ENCODE data around the gene INS. TPM values are rescaled to one million over a fixed set of nuclear protein-coding genes. Genes with fewer than 3 reads are reported as not detected.

Gene INS
- total and polyA plus RNA-seq, 2 of the 8 experiments (the other 6 are each of a cell fraction or from before 2014, with no cell fraction given), result not detected

DNA sequence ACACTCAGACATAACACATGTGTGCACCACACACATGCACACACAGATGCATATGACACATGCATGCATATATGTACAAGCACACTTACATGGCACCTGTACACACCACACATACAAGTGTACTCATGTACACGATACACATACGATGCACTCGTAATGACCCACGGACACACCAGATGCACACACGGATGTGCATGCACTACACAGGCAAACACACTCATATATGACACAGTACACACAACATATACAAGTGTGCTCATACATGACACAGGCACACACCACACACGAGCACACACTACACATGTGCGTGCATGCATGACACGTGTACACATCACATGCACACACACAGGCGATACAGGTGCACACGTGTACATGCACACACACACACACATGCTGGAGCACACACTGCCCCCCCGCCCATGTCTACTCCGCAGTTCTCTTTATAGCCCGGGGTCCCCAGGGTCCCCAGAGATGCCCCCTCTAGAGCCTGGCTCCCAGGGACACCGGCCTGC, 15.4 kb upstream of the INS start (continued):
- TF ChIP-seq, protein P1, sequence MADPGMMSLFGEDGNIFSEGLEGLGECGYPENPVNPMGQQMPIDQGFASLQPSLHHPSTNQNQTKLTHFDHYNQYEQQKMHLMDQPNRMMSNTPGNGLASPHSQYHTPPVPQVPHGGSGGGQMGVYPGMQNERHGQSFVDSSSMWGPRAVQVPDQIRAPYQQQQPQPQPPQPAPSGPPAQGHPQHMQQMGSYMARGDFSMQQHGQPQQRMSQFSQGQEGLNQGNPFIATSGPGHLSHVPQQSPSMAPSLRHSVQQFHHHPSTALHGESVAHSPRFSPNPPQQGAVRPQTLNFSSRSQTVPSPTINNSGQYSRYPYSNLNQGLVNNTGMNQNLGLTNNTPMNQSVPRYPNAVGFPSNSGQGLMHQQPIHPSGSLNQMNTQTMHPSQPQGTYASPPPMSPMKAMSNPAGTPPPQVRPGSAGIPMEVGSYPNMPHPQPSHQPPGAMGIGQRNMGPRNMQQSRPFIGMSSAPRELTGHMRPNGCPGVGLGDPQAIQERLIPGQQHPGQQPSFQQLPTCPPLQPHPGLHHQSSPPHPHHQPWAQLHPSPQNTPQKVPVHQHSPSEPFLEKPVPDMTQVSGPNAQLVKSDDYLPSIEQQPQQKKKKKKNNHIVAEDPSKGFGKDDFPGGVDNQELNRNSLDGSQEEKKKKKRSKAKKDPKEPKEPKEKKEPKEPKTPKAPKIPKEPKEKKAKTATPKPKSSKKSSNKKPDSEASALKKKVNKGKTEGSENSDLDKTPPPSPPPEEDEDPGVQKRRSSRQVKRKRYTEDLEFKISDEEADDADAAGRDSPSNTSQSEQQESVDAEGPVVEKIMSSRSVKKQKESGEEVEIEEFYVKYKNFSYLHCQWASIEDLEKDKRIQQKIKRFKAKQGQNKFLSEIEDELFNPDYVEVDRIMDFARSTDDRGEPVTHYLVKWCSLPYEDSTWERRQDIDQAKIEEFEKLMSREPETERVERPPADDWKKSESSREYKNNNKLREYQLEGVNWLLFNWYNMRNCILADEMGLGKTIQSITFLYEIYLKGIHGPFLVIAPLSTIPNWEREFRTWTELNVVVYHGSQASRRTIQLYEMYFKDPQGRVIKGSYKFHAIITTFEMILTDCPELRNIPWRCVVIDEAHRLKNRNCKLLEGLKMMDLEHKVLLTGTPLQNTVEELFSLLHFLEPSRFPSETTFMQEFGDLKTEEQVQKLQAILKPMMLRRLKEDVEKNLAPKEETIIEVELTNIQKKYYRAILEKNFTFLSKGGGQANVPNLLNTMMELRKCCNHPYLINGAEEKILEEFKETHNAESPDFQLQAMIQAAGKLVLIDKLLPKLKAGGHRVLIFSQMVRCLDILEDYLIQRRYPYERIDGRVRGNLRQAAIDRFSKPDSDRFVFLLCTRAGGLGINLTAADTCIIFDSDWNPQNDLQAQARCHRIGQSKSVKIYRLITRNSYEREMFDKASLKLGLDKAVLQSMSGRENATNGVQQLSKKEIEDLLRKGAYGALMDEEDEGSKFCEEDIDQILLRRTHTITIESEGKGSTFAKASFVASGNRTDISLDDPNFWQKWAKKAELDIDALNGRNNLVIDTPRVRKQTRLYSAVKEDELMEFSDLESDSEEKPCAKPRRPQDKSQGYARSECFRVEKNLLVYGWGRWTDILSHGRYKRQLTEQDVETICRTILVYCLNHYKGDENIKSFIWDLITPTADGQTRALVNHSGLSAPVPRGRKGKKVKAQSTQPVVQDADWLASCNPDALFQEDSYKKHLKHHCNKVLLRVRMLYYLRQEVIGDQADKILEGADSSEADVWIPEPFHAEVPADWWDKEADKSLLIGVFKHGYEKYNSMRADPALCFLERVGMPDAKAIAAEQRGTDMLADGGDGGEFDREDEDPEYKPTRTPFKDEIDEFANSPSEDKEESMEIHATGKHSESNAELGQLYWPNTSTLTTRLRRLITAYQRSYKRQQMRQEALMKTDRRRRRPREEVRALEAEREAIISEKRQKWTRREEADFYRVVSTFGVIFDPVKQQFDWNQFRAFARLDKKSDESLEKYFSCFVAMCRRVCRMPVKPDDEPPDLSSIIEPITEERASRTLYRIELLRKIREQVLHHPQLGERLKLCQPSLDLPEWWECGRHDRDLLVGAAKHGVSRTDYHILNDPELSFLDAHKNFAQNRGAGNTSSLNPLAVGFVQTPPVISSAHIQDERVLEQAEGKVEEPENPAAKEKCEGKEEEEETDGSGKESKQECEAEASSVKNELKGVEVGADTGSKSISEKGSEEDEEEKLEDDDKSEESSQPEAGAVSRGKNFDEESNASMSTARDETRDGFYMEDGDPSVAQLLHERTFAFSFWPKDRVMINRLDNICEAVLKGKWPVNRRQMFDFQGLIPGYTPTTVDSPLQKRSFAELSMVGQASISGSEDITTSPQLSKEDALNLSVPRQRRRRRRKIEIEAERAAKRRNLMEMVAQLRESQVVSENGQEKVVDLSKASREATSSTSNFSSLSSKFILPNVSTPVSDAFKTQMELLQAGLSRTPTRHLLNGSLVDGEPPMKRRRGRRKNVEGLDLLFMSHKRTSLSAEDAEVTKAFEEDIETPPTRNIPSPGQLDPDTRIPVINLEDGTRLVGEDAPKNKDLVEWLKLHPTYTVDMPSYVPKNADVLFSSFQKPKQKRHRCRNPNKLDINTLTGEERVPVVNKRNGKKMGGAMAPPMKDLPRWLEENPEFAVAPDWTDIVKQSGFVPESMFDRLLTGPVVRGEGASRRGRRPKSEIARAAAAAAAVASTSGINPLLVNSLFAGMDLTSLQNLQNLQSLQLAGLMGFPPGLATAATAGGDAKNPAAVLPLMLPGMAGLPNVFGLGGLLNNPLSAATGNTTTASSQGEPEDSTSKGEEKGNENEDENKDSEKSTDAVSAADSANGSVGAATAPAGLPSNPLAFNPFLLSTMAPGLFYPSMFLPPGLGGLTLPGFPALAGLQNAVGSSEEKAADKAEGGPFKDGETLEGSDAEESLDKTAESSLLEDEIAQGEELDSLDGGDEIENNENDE (IDR thresholded peaks at IDR 0.05; ENCODE audit: insufficient replicate concordance, low read length), result no peak
- TF ChIP-seq GABPA (IDR thresholded peaks at IDR 0.05; ENCODE audit: borderline replicate concordance, insufficient read depth, low read length) (no peak), BACH1 (IDR thresholded peaks at IDR 0.05; ENCODE audit: low read length) (no peak), CREB1 (IDR thresholded peaks at IDR 0.05) (no peak), SP2 (IDR thresholded peaks at IDR 0.05; ENCODE audit: low read length) (no peak), EGR1 (IDR thresholded peaks at IDR 0.05; ENCODE audit: borderline replicate concordance, low read depth, low read length) (no peak), POLR2AphosphoS5 (IDR thresholded peaks at IDR 0.05; ENCODE audit: low read depth, low read length) (no peak), USF2 (IDR thresholded peaks at IDR 0.05; ENCODE audit: low read length) (no peak), SAP30 (IDR thresholded peaks at IDR 0.05; ENCODE audit: insufficient read depth, insufficient replicate concordance, low read length) (no peak), RAD21 (IDR thresholded peaks at IDR 0.05 in 1 of 2, conservative IDR thresholded peaks at IDR 0.05 in 1 of 2; ENCODE audit: low read depth in 2 of 2, low read length in 2 of 2) (no peak)

Measured in H1 (cell line).